ENCODE results near the gene STK39.

The STK39 gene

GRCh38 chr2:168183308-168183997, 63.9 kb downstream of the STK39 start:
- no peak for DNase-seq (ENCODE audit: low spot score)

DNA sequence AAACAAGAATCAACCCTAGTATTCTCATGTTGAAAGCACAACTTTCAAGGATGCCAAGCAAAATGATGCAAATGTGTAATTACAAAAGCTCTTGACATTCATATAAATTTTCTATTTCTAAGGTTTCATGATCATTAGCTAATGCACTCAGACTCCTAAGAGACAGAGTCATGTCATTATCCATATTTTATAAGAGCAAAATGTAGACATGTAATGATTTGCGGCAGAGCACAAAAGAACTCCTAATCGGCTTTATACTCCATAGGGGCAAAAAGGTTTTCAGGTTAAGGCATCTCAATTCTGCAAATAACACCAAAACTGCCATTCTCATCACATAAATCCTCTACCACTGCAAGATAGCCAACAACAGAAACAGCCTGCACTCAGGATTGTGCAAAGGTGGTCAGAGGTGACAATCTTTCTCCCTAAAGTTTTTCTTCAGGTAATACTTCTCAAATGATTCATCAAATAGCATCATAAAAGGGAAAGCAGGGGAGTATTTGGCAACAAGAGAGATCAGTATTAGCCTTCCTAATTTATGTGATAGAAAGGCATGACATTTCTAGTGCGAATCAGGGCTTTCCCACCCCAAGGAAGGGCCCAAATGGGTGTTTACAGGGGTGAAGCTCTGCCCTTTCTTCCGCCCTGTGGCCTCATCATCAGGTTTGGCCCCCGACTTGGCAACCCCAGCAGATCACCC, 64.7 kb downstream of the STK39 start:
- no peak for DNase-seq (ENCODE audit: low spot score)

- DNase-seq (ENCODE audit: low spot score), result no peak
These were observed 65.6 kb downstream of the STK39 start for GRCh38 chr2:168181825-168182224.

GRCh38 chr2:168180914-168181313, 66.5 kb downstream of the STK39 start:
- DNase-seq (ENCODE audit: low spot score), result peak; percentile 72

DNA sequence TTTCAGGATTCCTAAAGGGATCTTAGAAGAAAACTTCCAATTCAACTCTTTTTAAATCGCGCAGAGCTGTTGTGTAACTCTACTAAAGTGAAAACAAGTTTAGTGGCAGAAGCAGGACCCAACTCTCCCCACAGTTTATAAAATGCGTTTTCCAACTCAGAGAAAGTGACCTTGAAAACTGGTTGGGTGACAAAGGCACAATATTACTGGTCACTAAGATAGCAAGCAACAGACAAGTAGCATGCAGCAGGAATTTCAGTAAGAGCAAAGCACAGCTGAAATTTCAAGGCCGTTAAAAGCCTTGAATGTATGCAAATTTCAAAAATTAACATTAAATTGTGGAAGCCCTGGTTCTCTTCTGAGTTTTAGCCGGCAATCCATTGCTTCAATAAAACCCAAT, 66.9 kb downstream of the STK39 start:
- DNase-seq (ENCODE audit: low spot score), result no peak

GRCh38 chr2:168179592-168179991, 67.8 kb downstream of the STK39 start:
- no peak for DNase-seq (ENCODE audit: low spot score)

GRCh38 chr2:168178520-168179324, 68.7 kb downstream of the STK39 start:
- no peak for DNase-seq (ENCODE audit: low spot score)

DNA sequence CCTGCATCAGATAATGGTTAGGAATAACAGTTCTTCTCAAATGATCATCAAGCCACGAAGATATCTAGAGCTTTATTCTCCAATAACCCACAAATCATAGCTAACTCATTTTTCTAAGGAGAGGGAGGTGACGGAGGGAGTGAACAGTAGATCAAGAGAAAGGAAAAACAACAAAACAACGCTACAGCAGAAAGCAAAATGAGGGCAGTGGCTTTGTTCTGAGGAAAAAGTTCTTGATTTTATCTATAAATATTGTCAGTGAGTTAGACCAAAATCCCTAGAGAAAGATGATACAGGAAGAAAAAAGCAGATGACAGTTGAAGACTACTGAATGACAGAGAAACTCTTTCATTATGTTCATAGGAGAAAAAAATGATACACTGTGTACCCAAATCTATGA, 71.0 kb downstream of the STK39 start:
- DNase-seq (ENCODE audit: low spot score), result no peak

GRCh38 chr2:168175469-168175868, 71.9 kb downstream of the STK39 start:
- DNase-seq (ENCODE audit: low spot score), result no peak

DNA sequence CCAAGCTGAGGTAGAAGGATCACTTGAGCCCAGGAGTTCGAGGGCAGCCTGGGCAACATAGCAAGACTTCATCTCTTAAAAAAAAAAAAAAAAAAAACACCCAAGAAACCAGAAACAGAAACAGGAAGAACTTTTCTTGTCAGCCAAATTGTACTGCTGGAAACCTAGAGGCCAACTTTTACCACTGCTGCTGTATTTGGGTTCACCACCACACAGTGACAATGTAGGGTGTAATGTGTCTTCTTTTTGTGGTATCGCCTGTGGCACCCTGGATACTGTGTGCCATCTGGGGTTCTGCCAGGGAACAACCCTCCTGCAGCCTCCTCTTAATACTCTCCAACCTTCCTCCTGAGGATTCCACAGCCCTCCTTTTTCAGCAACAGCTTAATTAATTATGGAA, 72.6 kb downstream of the STK39 start:
- DNase-seq (ENCODE audit: low spot score), result no peak

GRCh38 chr2:168172071-168172470, 75.3 kb downstream of the STK39 start:
- DNase-seq (ENCODE audit: low spot score), result no peak

DNA sequence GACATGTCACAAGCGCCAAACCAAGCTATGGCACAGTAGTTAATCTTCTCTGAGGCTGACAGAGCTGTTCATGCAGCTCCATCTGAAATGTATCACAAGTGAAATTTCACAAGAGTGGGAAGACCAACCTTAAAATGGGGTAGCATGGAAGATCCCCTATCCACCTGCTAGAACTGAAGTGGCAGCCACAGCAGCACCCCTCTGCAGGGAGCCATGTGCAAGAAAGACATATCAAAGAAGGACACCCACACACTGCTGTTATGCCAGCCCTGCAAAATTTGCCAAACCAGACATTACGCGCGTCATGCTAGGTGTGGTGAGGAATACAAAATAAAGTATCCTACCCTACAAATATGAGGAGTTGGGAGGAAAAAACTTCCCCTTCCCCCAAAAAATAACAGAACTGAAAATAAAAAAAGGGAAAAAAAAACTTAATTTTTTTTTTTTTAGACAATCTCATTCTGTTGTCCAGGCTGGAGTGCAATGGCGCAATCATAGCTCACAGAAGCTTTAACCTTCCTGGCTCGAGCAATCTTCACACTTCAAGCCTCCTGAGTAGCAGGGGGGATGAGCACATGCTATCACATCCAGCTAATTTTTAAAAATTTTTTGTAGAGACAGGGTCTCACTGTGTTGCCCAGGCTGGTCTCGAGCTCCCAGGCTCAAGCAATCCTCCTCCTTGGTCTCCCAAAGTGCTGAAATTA, 76.2 kb downstream of the STK39 start:
- DNase-seq (ENCODE audit: low spot score), result no peak

GRCh38 chr2:168169097-168169745, 78.2 kb downstream of the STK39 start:
- no peak for DNase-seq (ENCODE audit: low spot score)

DNA sequence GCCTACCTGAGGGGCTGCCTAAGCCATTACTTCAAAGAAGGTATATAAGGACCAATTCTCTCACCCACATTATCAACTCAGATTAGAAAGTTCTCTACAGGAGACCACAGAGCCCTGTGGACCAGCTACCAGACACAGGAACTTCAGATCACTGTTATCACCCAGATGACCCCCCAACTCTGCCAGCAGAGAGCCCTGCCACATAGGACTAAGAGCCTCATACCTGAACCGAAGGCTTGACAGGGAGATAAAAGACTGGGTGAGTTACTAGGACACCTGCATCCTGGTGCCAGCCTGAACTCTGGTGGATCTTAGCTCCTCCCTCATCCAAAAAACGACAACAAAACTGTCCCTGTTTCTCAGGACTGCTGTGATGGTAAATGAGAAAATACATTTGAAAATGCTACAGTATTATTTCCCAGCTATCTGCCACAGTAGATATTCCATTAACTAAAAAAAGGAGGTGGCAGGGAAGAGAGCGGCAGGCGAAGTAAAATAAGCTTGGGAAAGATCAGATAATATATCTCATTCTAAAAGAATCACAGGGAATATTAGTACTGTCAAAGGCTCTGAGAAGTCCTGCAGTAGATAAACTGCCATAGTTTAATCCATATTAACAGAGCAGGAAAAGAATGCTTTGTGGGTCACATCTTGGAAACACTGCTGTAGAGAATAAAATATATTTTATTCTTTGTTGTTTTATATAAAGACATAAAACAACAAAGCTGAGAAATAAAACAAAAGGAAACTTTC, 79.7 kb downstream of the STK39 start:
- no peak for DNase-seq (ENCODE audit: low spot score)

DNA sequence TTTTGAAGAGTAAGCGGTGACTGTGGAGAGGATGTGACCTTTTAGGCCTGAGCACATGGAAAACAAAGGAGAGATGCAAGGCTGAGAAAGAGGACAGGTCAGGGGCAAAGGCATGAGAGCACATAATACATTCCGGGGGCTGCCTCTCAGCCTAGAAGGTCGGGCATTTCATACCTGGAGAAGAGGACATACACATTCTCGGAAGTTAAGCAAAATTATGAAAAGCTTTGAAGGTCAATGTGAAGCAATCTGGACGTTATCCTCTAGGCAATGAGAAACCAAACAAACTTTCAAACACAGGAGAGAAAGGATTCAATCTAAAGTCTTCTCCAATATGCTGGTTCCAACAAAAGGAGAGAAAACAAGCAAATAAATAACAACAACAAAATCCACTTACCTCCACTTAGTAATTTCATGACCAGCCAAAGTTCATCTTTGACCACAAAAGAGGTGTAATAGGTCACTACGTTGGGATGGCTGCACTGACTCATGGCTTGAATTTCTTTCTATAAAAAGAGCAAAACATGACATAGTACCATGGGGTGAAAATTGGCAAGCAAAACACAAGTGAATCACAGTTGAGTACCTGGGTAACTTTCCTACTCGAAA, 80.4 kb downstream of the STK39 start:
- no peak for DNase-seq (ENCODE audit: low spot score)

DNA sequence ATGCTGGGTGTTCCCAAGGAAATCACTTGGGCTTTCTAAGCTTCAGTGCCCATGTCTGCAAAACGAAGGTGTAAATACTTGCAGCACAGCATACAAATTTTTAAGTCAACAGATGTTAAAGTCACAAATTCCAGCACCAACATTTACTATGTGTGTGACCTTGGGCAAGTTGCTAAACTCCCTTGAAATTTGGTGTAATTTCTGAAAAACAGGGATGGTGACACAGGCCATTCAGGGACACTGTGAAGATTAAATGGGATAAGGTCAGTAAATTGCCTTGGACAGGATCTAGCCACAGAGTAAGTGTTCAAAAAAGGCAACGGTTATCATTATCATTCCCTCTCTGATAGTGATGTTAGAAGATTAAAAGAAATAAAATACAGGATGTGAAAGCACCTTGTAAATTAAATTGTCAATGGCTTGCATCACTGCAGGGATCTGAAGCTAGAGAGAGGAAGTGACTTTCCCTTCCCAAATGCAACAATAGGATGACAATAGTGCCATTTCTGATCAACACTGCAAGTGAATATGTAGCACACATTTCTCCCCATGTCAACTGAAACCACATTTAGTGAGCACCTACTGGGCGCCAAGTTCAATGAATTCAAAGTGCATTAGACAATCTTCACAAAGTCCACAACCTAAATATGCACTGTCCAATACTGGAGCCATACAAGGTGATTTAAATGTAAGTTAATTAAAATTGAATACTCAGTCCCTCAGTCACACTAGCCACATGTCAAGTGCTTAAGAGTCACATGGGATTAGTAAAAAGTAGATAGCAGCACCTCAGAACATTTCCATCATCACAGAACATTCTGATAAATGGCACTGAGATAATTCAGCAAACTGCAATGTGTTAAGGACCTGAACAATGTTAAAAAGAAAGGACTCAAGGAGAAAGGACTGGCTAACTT, 81.2 kb downstream of the STK39 start:
- DNase-seq (ENCODE audit: low spot score), result no peak

DNA sequence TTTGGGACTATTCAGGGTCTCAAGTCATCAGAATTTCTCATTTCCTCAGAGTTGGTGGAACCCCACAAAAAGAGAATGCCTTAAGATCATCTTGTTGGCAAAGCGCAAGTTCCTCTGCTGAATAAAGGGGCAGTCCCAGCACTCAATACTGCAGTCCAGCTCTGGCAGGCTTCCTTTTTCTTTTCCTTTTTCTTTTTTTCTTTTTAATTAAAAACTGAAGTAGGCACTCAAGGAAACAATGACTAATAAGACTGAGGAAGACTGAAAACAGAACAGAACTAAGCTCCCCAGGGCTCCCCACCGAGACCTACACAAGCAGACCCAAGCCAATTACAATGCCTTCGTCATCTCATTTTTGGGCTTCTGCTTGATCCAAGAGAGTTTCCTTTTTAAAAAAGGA, 82.0 kb downstream of the STK39 start:
- no peak for DNase-seq (ENCODE audit: low spot score)

- no peak for DNase-seq (ENCODE audit: low spot score)
These were observed 86.5 kb downstream of the STK39 start for GRCh38 chr2:168160897-168161296.

GRCh38 chr2:168159754-168160585, 87.4 kb downstream of the STK39 start:
- no peak for DNase-seq (ENCODE audit: low spot score)

Measured in COLO829 (cell line).